ENCODE measurements around the gene TTLL5.

TTLL5 gene

DNA sequence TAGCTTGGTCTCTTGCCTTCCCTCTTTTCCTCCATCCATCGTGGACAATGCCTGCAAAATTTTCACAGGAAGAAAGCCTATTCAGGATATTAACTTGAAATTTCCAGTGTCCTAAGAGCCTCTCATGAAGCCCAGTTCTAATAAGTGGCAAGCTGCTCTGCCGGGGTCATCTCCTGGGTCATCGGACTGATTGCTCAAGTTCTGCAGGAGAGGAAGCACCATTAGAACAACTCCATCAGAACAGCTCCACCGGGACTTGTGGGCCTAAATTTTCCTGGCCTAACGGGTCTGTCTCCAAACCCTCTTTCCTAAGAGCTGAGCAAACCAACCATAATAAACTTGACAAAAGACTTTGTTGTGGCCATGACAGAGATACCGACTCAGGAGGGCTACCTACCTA lies 14.3 kb upstream of the TTLL5 start:
- in situ Hi-C loops (cut with HindIII; ENCODE audit: low pct_ligation_motif_present, low sequenced_read_pairs): no loop called here
- H3K27ac ChIP-seq: peak overlapping the region; percentile 64
- H3K4me3 ChIP-seq (ENCODE audit: low read depth, low read length): no peak overlapping the region
- H3K36me3 ChIP-seq (replicated peaks): peaks cover 19% of the 10 kb centered on the region
- TF ChIP-seq, protein P1, sequence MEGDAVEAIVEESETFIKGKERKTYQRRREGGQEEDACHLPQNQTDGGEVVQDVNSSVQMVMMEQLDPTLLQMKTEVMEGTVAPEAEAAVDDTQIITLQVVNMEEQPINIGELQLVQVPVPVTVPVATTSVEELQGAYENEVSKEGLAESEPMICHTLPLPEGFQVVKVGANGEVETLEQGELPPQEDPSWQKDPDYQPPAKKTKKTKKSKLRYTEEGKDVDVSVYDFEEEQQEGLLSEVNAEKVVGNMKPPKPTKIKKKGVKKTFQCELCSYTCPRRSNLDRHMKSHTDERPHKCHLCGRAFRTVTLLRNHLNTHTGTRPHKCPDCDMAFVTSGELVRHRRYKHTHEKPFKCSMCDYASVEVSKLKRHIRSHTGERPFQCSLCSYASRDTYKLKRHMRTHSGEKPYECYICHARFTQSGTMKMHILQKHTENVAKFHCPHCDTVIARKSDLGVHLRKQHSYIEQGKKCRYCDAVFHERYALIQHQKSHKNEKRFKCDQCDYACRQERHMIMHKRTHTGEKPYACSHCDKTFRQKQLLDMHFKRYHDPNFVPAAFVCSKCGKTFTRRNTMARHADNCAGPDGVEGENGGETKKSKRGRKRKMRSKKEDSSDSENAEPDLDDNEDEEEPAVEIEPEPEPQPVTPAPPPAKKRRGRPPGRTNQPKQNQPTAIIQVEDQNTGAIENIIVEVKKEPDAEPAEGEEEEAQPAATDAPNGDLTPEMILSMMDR (IDR thresholded peaks at IDR 0.05; ENCODE audit: low read depth, low read length, missing control alignments): no peak
- no peaks in the 10 kb centered on the region for H3K27me3 ChIP-seq (replicated peaks)
- no peak for DNase-seq

DNA sequence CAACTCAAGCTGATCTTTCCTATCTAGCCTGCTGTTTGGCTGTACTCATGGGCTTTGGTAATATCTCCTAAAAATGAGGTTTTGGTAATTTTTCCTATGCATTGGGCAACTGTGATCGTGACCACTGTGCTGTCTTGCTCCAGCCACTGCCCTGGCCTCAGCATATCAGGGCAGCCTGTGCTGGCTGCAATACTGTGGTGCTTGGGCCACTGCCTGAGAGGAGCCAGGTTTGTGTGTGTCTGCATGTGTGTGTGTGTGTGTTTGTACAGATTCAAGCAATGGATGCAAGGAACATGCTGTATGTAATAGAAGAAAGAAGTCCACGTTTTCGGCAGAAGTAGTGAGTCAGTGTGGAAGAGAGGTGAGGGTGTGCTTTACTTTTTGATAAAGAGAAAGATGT lies 13.4 kb upstream of the TTLL5 start:
- peak overlapping the region; percentile 70 for H3K27ac ChIP-seq
- DNase-seq: peak; percentile 24
- peaks cover 24% of the 10 kb centered on the region for H3K36me3 ChIP-seq (replicated peaks)
- TF ChIP-seq, protein P1 (IDR thresholded peaks at IDR 0.05; ENCODE audit: low read depth, low read length, missing control alignments): no peak
- H3K4me3 ChIP-seq (ENCODE audit: low read depth, low read length): no peak overlapping the region
- in situ Hi-C loops (cut with HindIII; ENCODE audit: low pct_ligation_motif_present, low sequenced_read_pairs): no loop called here
- no peaks in the 10 kb centered on the region for H3K27me3 ChIP-seq (replicated peaks)

DNA sequence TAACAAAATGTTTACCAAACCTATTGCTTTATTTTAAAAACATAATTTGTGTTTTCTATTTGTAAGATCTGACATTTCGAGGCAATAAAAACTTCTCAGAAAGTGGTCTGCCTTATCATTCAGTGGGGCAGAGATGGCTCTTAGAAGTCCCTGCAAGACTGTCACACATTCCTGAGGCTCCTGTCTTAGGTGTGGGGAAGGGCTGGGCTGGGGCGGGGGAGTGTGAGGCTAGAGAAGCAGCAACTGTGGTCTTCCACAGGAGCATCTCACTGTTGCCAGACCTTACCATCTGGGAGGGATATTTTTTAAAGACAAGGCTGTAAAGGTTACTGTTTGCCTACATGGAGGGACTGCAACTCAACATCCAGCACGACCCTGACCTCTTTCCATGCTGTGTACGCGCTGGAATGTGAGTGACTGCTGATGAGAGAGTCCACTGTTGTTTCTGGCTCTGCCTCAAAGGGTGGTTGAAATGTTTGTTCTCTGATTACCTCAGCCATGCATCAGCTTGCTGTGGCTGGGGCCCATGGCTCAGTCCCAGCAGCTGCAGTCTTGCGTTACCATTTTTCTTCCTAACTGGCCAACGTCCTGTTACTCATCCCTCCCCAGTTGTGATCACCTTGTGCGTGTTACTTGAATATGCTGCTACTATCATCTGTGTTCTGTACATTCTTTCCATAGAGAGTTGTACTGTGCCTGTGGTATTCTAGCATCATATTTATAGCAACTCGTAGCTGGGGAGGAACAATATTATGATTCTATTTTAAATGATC lies 12.8 kb upstream of the TTLL5 start:
- peaks cover 27% of the 10 kb centered on the region for H3K36me3 ChIP-seq (replicated peaks)
- in situ Hi-C loops (cut with HindIII; ENCODE audit: low pct_ligation_motif_present, low sequenced_read_pairs): no loop called here
- no peak overlapping the region for H3K4me3 ChIP-seq (ENCODE audit: low read depth, low read length)
- H3K27ac ChIP-seq: peak overlapping the region; percentile 77
- TF ChIP-seq, protein P1 (IDR thresholded peaks at IDR 0.05; ENCODE audit: low read depth, low read length, missing control alignments): no peak
- DNase-seq: peak; percentile 98
- H3K27me3 ChIP-seq (replicated peaks): no peaks in the 10 kb centered on the region

DNA sequence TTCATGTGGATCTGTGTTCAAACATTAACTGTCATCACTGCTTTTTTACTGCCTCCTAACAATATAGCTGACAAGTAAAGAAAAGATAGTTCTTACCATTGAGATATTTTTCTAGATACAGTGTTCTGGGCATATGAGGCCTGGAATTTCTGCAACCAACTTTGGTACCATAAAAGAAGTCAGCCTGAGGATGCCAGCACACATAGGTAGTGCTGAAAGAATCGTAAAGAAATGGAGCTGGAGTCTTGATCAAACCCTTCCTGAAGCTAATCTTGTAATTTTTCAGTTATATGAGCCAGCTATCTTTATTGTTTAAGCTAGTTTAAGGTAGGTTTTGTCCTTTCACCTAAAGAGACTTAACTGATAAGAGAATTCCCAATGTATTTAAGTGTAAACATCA lies 11.7 kb upstream of the TTLL5 start:
- Histone ChIP-seq H3K36me3 (replicated peaks) (peaks cover 35% of the 10 kb centered on the region), H3K27me3 (replicated peaks) (no peaks in the 10 kb centered on the region), H3K27ac (peak overlapping the region; percentile 77), H3K4me3 (ENCODE audit: low read depth, low read length) (no peak overlapping the region)
- TF ChIP-seq, protein P1 (IDR thresholded peaks at IDR 0.05; ENCODE audit: low read depth, low read length, missing control alignments): no peak
- no peak for DNase-seq
- in situ Hi-C loops (cut with HindIII; ENCODE audit: low pct_ligation_motif_present, low sequenced_read_pairs): no loop called here

DNA sequence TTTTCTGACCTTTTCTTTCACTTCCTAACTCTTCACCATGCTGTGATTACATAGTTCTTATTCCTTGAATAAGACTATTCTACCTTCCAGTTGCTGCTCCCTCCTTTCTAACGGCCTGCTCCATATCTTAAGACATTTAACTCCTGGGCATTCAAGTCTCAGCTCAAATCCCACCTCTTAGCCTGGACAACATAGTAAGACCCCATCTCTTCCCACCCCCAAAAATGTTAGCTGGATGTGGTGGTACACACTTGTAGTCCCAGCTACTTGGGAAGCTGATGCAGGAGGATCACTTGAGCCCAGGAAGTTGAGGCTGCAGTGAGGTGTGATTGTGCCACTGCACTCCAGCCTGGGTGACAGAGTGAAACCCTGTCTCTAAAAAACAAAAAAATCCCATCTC lies 11.3 kb upstream of the TTLL5 start:
- in situ Hi-C loops (cut with HindIII; ENCODE audit: low pct_ligation_motif_present, low sequenced_read_pairs): no loop called here

More for the DNA sequence above, 11.3 kb upstream of the TTLL5 start:
- DNase-seq: no peak
- H3K4me3 ChIP-seq (ENCODE audit: low read depth, low read length): no peak overlapping the region
- no peaks in the 10 kb centered on the region for H3K27me3 ChIP-seq (replicated peaks)
- peaks cover 40% of the 10 kb centered on the region for H3K36me3 ChIP-seq (replicated peaks)
- no peak overlapping the region for H3K27ac ChIP-seq
- TF ChIP-seq, protein P1 (IDR thresholded peaks at IDR 0.05; ENCODE audit: low read depth, low read length, missing control alignments): no peak

Data from brain microvascular endothelial cell (primary cell).